Astrocyte (in vitro differentiated cells and primary cell): Measurements from ENCODE around the gene OPALIN.

Source experiments
- CTCF ChIP-seq: IDR thresholded peaks from 2 replicates; pipeline ENCODE4 v1.5.1; 2011; ENCODE audit warnings: low read depth, mild to moderate bottlenecking, inconsistent platforms, low read length, moderate library complexity; ENCODE audit not compliant: insufficient read depth
- EZH2 ChIP-seq: IDR thresholded peaks from 2 replicates; pipeline ENCODE4 v1.6.1; 2012; ENCODE audit warnings: mild to moderate bottlenecking, low read length, inconsistent platforms; ENCODE audit not compliant: insufficient read depth

GRCh38 chr10:96370584-96371157, 11.9 kb upstream of the OPALIN start:
- peak; percentile 92 for TF ChIP-seq CTCF
- no peak for TF ChIP-seq EZH2
